ENCODE data around the gene ZSWIM9. TPM values are rescaled to one million over a fixed set of nuclear protein-coding genes. Genes with fewer than 3 reads are reported as not detected.

Gene ZSWIM9
- total RNA-seq, 3 donors from 2014 or later, result 2.9 to 3.9 (median 2.9) TPM

DNA sequence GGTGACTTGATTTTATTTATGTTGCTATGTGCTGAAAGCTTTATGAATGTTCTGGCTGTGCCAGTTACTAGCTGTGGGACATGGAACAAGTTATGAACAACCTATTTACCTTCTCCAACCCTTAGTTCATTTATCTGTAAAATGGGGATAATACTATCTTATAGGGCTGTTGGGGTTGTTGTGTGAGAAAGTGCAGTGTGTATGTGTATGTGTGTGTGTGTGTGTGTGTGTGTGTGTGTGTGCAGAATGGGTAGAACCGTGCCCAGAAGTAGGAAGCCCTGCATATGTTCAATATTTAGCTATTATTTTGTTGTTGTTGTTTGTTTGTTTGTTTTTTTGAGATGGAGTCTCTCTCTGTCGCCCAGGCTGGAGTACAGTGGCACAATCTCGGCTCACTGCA lies 20.4 kb downstream of the ZSWIM9 start:
- TF ChIP-seq CTCF (IDR thresholded peaks at IDR 0.05) (no peak), POLR2A (IDR thresholded peaks at IDR 0.05) (no peak), POLR2AphosphoS5 (IDR thresholded peaks at IDR 0.05) (no peak)
- Histone ChIP-seq H3K4me3 (no peak overlapping the region), H3K9me3 (no peaks in the 10 kb centered on the region), H3K27ac (no peak overlapping the region), H3K36me3 (no peaks in the 10 kb centered on the region), H3K27me3 (no peaks in the 10 kb centered on the region), H3K4me1 (no peaks in the 10 kb centered on the region)
- no peak for DNase-seq (ENCODE audit: low spot score in 2 of 2)
- intact Hi-C loops (cut with DNase I; ENCODE audit: low total_unique reads), result no loop called here

DNA sequence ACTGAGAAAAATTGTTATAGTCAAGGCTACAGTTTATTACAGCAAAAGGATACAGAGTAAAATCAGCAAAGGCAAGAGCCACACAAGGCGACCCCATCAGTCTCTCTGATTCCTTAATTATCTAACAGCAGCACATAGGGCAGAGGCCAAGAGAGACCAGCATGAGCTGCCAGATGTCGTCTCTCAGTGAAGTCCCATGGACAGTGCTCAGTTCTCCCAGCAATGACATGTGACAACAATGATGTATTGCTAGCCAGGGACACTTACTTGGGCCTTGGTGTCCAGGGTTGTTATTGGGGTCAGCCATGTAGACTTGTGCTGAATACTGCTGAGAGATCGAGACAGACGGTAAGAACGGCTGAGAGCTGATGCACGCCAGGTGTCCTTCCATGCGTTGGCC lies 22.3 kb downstream of the ZSWIM9 start:
- Histone ChIP-seq H3K4me3 (no peak overlapping the region), H3K4me1 (no peaks in the 10 kb centered on the region), H3K36me3 (no peaks in the 10 kb centered on the region), H3K27me3 (no peaks in the 10 kb centered on the region), H3K27ac (no peak overlapping the region), H3K9me3 (no peaks in the 10 kb centered on the region)
- no peak for DNase-seq (ENCODE audit: low spot score in 2 of 2)
- intact Hi-C loops (cut with DNase I; ENCODE audit: low total_unique reads), result no loop called here
- no peak for TF ChIP-seq CTCF (IDR thresholded peaks at IDR 0.05)
- no peak for TF ChIP-seq POLR2AphosphoS5 (IDR thresholded peaks at IDR 0.05)
- TF ChIP-seq POLR2A (IDR thresholded peaks at IDR 0.05), result no peak

GRCh38 chr19:48194041-48194843 lies 23.8 kb downstream of the ZSWIM9 start:
- TF ChIP-seq POLR2A (IDR thresholded peaks at IDR 0.05), result no peak
- peak in 2 of 3 donors; percentile 22 to 26 for TF ChIP-seq CTCF (IDR thresholded peaks at IDR 0.05)
- Histone ChIP-seq H3K4me1 (no peaks in the 10 kb centered on the region), H3K36me3 (no peaks in the 10 kb centered on the region), H3K4me3 (no peak overlapping the region), H3K9me3 (no peaks in the 10 kb centered on the region), H3K27me3 (no peaks in the 10 kb centered on the region), H3K27ac (no peak overlapping the region)
- no peak for DNase-seq (ENCODE audit: low spot score in 2 of 2)
- intact Hi-C loops (cut with DNase I; ENCODE audit: low total_unique reads), result no loop called here

GRCh38 chr19:48194844-48195830 lies 24.7 kb downstream of the ZSWIM9 start:
- Histone ChIP-seq H3K4me3 (no peak overlapping the region), H3K27ac (no peak overlapping the region), H3K36me3 (no peaks in the 10 kb centered on the region), H3K27me3 (no peaks in the 10 kb centered on the region), H3K4me1 (no peaks in the 10 kb centered on the region), H3K9me3 (no peaks in the 10 kb centered on the region)
- no peak for TF ChIP-seq POLR2A (IDR thresholded peaks at IDR 0.05)
- no peak for TF ChIP-seq POLR2AphosphoS5 (IDR thresholded peaks at IDR 0.05)
- no peak for TF ChIP-seq CTCF (IDR thresholded peaks at IDR 0.05)
- intact Hi-C loops (cut with DNase I; ENCODE audit: low total_unique reads), result no loop called here
- no peak for DNase-seq (ENCODE audit: low spot score in 2 of 2)

Measured in breast epithelium (tissue), 4 donors.